GM18951 (cell line): ENCODE measurements around the gene ZFP69.

Source experiments
- POLR2A ChIP-seq: IDR thresholded peaks from 4 replicates; pipeline ENCODE4 v1.6.1; 2011; ENCODE audit warnings: mild to moderate bottlenecking; ENCODE audit not compliant: insufficient read length, insufficient read depth; ENCODE audit errors: extremely low read depth
- in situ Hi-C: fragments of 300-500 bp; cut with MboI; formaldehyde crosslinking; loops from one replicate; pipeline ENCODE4 v1.12.0; 2022; ENCODE audit warnings: low sequenced_read_pairs, mixed read lengths, inconsistent platforms; ENCODE audit not compliant: unreplicated experiment

The ZFP69 gene

DNA sequence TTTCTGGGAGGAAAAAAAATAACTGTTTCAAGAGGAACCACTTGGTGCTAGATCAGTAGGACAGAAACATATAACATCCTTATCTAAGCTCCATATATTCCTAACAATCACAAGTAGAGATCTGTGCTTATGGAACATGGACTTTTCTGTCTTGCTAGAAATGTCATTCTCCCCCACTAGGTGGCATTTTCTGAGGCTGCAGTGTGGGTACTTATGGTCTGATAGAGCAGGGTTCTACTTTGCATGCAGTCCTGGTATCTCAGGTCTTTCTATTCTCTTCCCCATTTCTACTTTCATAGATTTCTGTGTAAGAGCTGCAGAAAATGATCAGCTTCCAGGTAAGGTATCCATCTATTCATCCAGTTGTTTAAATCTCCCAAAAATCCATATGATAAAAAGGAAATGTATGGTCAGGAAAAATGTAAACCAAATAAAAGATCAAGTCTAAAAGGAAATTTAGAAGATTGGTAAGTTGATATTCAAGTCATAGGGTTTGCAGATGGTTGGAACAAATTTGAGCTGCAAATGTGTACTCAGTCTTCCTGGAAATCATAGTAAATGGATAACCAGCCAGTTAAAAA lies 55.8 kb downstream of the ZFP69 start:
- no peak for TF ChIP-seq POLR2A
- in situ Hi-C loops, result no loop called here

DNA sequence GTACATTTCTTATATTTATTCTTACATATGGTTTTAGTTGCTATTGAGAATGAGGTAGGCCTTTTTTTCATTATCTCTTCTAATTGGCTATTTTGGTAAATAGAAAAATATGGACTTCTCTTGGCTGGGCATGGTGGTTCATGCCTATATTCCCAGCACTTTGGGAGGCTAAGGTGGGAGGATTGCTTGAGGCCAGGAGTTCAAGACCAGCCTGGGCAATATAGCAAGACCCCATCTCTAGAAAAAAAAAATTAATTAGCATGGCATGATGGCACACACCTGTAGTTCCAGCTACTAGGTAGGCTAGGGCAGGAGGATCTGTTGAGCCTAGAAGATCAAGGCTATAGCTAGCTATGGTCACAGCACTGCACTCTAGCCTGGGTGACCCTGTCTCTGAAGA lies 57.5 kb downstream of the ZFP69 start:
- TF ChIP-seq POLR2A, result no peak
- in situ Hi-C loops, result no loop called here

DNA sequence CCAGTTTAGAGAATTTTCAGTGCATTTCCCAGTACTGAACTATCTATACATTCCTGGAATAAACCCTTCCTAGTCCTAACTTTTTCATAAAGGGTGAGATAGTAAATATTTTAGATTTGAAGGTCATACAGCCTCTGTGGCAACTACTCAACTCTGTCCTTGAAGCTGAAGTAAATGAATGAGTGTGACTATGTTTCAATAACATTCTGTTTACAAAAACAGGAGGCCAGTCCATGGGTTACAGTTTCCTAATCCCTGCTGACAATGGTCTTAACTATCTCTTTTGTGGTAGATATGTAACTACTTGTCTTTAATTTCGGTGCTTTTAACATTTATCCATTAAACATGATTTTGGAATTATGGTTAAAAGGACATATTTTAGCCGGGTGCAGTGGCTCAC lies 58.6 kb downstream of the ZFP69 start:
- in situ Hi-C loops, result no loop called here
- TF ChIP-seq POLR2A, result no peak

DNA sequence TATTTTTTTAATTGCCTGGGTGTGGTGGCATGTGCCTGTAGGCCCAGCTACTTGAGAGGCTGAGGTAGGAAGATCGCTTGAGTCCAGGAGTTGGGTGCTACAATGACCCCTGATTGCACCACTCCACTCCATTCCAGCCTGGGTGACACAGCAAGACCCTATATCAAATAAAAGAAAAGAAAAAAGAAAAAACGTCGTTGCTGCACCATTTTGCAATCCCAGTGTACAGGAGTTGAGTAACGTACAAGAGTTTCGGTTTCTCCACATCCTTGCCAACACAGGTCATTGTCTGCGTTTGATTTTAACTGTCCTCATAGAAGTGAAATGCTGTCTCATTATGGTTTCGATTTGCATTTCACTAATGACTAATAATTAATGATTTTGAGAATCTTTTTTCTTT lies 62.2 kb downstream of the ZFP69 start:
- no peak for TF ChIP-seq POLR2A
- in situ Hi-C loops, result no loop called here
